GM12878 (cell line): Measurements from ENCODE around the gene TTC39A. TPM values are rescaled to one million over a fixed set of nuclear protein-coding genes. Genes with fewer than 3 reads are reported as not detected.

ENCODE experiments used
- ATAC-seq: fragments of 200-7000 bp; cut with Tn5 transposase; 3 replicates; pipeline ENCODE4 v1.9.1; 2020; ENCODE audit warnings: mild to moderate bottlenecking, moderate library complexity
- BruUV-seq: library from RNA; stranded (reverse); fragments of 400-500 nt; replicated peaks from 2 replicates; lab custom pipeline; 2021; lab: Mats Ljungman, UMichigan
- CTCF ChIA-PET: fragments of 300-600 bp; sonication (Branson Sonifier 250); formaldehyde crosslinking; extraction: SDS; loops from one replicate; lab custom pipeline; 2021; ENCODE audit warnings: inconsistent platforms; lab: Yijun Ruan, JAX
- POLR2A ChIA-PET: fragments of 350-600 bp; formaldehyde crosslinking; extraction: SDS; loops from one replicate; lab custom pipeline; 2021; ENCODE audit warnings: inconsistent platforms; lab: Charles Lee
- RAD21 ChIA-PET: fragments of 300-600 bp; sonication (Branson Sonifier 250); formaldehyde crosslinking; loops from one replicate; lab custom pipeline; 2023; ENCODE audit warnings: antibody characterized with exemption; ENCODE audit not compliant: unreplicated experiment; lab: Charles Lee
- SMC1A ChIA-PET: fragments of 300-600 bp; sonication (Branson Sonifier 250); formaldehyde crosslinking; loops from one replicate; lab custom pipeline; 2023; ENCODE audit not compliant: unreplicated experiment, uncharacterized antibody; lab: Charles Lee
- DNase-seq: peaks from one replicate; pipeline ENCODE4 v3.0.0-alpha.2; 2011; ENCODE audit warnings: low read depth, low spot score
- FAIRE-seq: peaks from 3 replicates; lab custom pipeline; 2011; peaks lifted over from hg19 to GRCh38; lab: Jason Lieb, UNC
- H2AFZ ChIP-seq: 2 replicates; pipeline ENCODE4 v1.6.0; 2011; ENCODE audit warnings: low read depth, low read length, control low read depth; ENCODE audit not compliant: control insufficient read depth
- H3K27ac ChIP-seq: 2 replicates; pipeline ENCODE4 v1.5.1; 2011; ENCODE audit warnings: control low read depth; ENCODE audit not compliant: control insufficient read depth, insufficient read depth
- H3K27me3 ChIP-seq, 2 experiments: replicated peaks in 1 of 2; 2 replicates each; pipeline versions ENCODE4 v1.6.0 to v1.6.1; 2011; ENCODE audit warnings: low read length in 1 of 2; ENCODE audit not compliant: control insufficient read depth in 2 of 2, insufficient read depth in 2 of 2
- H3K36me3 ChIP-seq, 2 experiments: 2 replicates each; pipeline ENCODE4 v1.5.1; 2011; ENCODE audit warnings: low read length in 1 of 2; ENCODE audit not compliant: control insufficient read depth in 2 of 2, insufficient read depth in 2 of 2
- H3K4me1 ChIP-seq: 2 replicates; pipeline ENCODE4 v1.6.1; 2011; ENCODE audit warnings: mild to moderate bottlenecking, low read length, moderate library complexity, mixed read lengths; ENCODE audit not compliant: control insufficient read depth, insufficient read depth
- H3K4me2 ChIP-seq: 2 replicates; pipeline ENCODE4 v1.6.0; 2011; ENCODE audit warnings: control low read depth; ENCODE audit not compliant: control insufficient read depth, insufficient read depth
- H3K4me3 ChIP-seq: fragments of 200-600 bp; sonication (generic); 2 replicates; pipeline ENCODE4 v1.5.1; 2016
- H3K79me2 ChIP-seq: 2 replicates; pipeline ENCODE4 v1.6.0; 2011; ENCODE audit warnings: low read length; ENCODE audit not compliant: control insufficient read depth, insufficient read depth
- H3K9ac ChIP-seq: 2 replicates; pipeline ENCODE4 v1.8.0; 2011; ENCODE audit warnings: low read length, control low read depth, mixed read lengths; ENCODE audit not compliant: control insufficient read depth, insufficient read depth
- H3K9me3 ChIP-seq: replicated peaks from 3 replicates; pipeline ENCODE4 v1.5.1; 2011; ENCODE audit warnings: mild to moderate bottlenecking, low read length; ENCODE audit not compliant: control insufficient read depth, insufficient read depth
- H4K20me1 ChIP-seq: 2 replicates; pipeline ENCODE4 v1.6.0; 2011; ENCODE audit not compliant: control insufficient read depth, insufficient read depth
- CBX3 ChIP-seq: fragments of 200-600 bp; sonication (generic); IDR thresholded peaks from 2 replicates; pipeline ENCODE4 v1.6.1; 2016; ENCODE audit warnings: low read depth, borderline replicate concordance
- CHD4 ChIP-seq: fragments of 200-600 bp; sonication (generic); IDR thresholded peaks from 2 replicates; pipeline ENCODE4 v1.6.1; 2016; ENCODE audit warnings: mild to moderate bottlenecking
- IKZF1 ChIP-seq: fragments of 450-650 bp; conservative IDR thresholded peaks from 2 replicates; pipeline ENCODE4 v1.6.1; 2017; ENCODE audit warnings: antibody characterized with exemption, mild to moderate bottlenecking
- MEF2B ChIP-seq: fragments of 450-650 bp; IDR thresholded peaks from 2 replicates; pipeline ENCODE4 v1.6.1; 2018; ENCODE audit warnings: mild to moderate bottlenecking, moderate library complexity; ENCODE audit not compliant: partially characterized antibody, poor library complexity, severe bottlenecking
- NR2F1 ChIP-seq: fragments of 450-650 bp; conservative IDR thresholded peaks from 2 replicates; pipeline ENCODE4 v1.6.1; 2017; ENCODE audit warnings: mild to moderate bottlenecking
- POLR2AphosphoS2 ChIP-seq: IDR thresholded peaks from 2 replicates; pipeline ENCODE4 v1.6.1; 2011; ENCODE audit warnings: low read depth, mild to moderate bottlenecking, low read length, improper control_type of control experiment, moderate library complexity
- POLR2AphosphoS5 ChIP-seq: IDR thresholded peaks from 2 replicates; pipeline ENCODE4 v1.6.1; 2011; ENCODE audit warnings: mild to moderate bottlenecking, low read length, inconsistent platforms
- SMAD1 ChIP-seq: fragments of 450-650 bp; IDR thresholded peaks from 2 replicates; pipeline ENCODE4 v1.6.1; 2018; ENCODE audit warnings: mild to moderate bottlenecking, low read depth; ENCODE audit not compliant: partially characterized antibody
- SREBF1 ChIP-seq: IDR thresholded peaks from 2 replicates; pipeline ENCODE4 v1.6.1; 2012; ENCODE audit warnings: mild to moderate bottlenecking, low read length
- SREBF2 ChIP-seq: IDR thresholded peaks from 2 replicates; pipeline ENCODE4 v1.6.1; 2012; ENCODE audit warnings: mild to moderate bottlenecking, low read length
- ZBED1 ChIP-seq: IDR thresholded peaks from 2 replicates; pipeline ENCODE4 v1.6.1; 2016; ENCODE audit warnings: borderline replicate concordance
- WGBS: methylation state at CpG from one replicate; pipeline ENCODE4 v1.1.6; 2016; ENCODE audit warnings: low lambda C conversion rate; ENCODE audit not compliant: insufficient replicate concordance, insufficient coverage; ENCODE audit errors: missing lambda C conversion rate; 5-methylcytosine and 5-hydroxymethylcytosine counted together
- in situ Hi-C: fragments of 300-500 bp; cut with MboI; formaldehyde crosslinking; loops from 9 replicates; pipeline ENCODE4 v1.14.3; 2018; ENCODE audit warnings: mixed read lengths
- intact Hi-C: fragments of 100-400 bp; cut with micrococcal nuclease; formaldehyde crosslinking; loops from one replicate; pipeline ENCODE4 v1.14.2; 2022; ENCODE audit not compliant: unreplicated experiment
- polyA plus RNA-seq, 11 experiments: library from polyadenylated mRNA; depleted of rRNA in 4 of 11; unstranded in 6 of 11; stranded (reverse) in 5 of 11; fragments of >200 nt; fragmentation: Nextera tagmentation in 4 of 11; fragmentation: Illumina TruSeq in 1 of 11; extraction: Ambion mirVana in 4 of 11; extraction: Trizol in 1 of 11; gene quantifications; 1 replicate in 1 of 11; 2 replicates in 10 of 11; pipeline versions ENCODE4 v1.2.1 to v1.2.3, GENCODE V29; 2011 to 2016; ENCODE audit warnings: inconsistent platforms in 2 of 11, missing spikeins in 2 of 11, low read depth in 1 of 11
- total RNA-seq, 4 experiments: library from RNA; depleted of rRNA in 3 of 4; stranded (reverse); fragments of >200 nt in 3 of 4; fragmentation: Illumina TruSeq in 1 of 4; extraction: Trizol in 1 of 4; gene quantifications; 2 replicates each; pipeline versions ENCODE4 v1.2.1 to v1.2.3, GENCODE V29; 2013 to 2021
- TF ChIP-seq, protein P1 (sequence below): IDR thresholded peaks from 2 replicates; pipeline ENCODE4 v1.6.1; 2012; ENCODE audit warnings: mild to moderate bottlenecking, low read depth, low read length
- TF ChIP-seq, protein P2 (sequence below): IDR thresholded peaks from 2 replicates; pipeline ENCODE4 v1.6.1; 2012; ENCODE audit warnings: low read depth, low read length, improper control_type of control experiment

The TTC39A gene
- total and polyA plus RNA-seq, 10 of the 15 experiments (the other 5 are each of a cell fraction or from before 2014, with no cell fraction given), result 0.18 to 3.0 (median 1.2) TPM

DNA sequence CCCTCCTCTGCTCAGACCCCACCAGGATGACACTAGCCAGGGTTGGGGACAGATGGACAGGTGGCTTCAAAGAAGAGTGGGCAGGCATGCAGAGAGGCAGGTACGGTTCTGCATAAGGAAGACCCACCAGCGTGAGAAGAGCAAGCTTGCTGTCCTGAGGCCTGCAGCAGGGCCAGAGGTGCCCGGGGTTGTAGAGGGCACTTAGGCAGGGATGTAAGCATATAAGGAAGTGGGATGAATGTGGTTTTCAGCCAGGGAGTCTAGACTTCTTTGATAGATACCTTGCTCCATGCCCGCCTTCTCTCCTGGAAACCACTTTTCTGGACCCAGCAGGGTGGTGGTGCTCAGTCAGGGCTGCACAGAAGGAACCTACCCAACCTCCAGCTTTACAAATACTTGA, 1.4 kb downstream of the TTC39A start (continued):
- TF ChIP-seq, protein P1, sequence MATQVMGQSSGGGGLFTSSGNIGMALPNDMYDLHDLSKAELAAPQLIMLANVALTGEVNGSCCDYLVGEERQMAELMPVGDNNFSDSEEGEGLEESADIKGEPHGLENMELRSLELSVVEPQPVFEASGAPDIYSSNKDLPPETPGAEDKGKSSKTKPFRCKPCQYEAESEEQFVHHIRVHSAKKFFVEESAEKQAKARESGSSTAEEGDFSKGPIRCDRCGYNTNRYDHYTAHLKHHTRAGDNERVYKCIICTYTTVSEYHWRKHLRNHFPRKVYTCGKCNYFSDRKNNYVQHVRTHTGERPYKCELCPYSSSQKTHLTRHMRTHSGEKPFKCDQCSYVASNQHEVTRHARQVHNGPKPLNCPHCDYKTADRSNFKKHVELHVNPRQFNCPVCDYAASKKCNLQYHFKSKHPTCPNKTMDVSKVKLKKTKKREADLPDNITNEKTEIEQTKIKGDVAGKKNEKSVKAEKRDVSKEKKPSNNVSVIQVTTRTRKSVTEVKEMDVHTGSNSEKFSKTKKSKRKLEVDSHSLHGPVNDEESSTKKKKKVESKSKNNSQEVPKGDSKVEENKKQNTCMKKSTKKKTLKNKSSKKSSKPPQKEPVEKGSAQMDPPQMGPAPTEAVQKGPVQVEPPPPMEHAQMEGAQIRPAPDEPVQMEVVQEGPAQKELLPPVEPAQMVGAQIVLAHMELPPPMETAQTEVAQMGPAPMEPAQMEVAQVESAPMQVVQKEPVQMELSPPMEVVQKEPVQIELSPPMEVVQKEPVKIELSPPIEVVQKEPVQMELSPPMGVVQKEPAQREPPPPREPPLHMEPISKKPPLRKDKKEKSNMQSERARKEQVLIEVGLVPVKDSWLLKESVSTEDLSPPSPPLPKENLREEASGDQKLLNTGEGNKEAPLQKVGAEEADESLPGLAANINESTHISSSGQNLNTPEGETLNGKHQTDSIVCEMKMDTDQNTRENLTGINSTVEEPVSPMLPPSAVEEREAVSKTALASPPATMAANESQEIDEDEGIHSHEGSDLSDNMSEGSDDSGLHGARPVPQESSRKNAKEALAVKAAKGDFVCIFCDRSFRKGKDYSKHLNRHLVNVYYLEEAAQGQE, result no peak
- TF ChIP-seq CHD4 (no peak), POLR2AphosphoS5 (no peak), CBX3 (no peak), SREBF2 (no peak), NR2F1 (no peak)

DNA sequence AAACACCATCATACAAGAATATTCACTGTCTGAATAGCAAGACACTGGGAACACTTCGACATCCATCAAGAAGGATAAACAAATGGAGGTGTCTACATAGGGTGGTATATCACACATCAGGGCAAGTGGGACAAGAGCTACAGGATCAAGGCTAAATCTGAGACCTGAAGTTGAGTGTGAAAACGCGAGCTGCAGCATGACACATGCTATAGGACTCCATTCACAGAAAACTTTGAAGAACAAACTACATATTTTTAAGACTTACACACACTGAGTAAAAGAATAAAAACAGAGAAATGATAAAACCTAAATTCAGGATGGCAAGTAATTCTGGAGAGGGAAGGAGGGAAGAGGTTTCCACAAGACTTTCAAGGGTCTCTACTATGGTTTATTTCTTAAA, 2.1 kb downstream of the TTC39A start:
- H3K4me3 ChIP-seq, result no peak overlapping the region

More for the DNA sequence above, 2.1 kb downstream of the TTC39A start:
- H4K20me1 ChIP-seq, result no peaks in the 10 kb centered on the region
- TF ChIP-seq MEF2B, result no peak
- no peak for TF ChIP-seq SREBF1
- TF ChIP-seq IKZF1, result no peak
- TF ChIP-seq SMAD1, result no peak
- no peak for TF ChIP-seq POLR2AphosphoS2
- no peak for TF ChIP-seq ZBED1
- TF ChIP-seq, protein P2, sequence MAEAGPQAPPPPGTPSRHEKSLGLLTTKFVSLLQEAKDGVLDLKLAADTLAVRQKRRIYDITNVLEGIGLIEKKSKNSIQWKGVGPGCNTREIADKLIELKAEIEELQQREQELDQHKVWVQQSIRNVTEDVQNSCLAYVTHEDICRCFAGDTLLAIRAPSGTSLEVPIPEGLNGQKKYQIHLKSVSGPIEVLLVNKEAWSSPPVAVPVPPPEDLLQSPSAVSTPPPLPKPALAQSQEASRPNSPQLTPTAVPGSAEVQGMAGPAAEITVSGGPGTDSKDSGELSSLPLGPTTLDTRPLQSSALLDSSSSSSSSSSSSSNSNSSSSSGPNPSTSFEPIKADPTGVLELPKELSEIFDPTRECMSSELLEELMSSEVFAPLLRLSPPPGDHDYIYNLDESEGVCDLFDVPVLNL, result no peak
- WGBS, result 64% methylated on average over 3 of the region's 3 CpGs
- no peaks in the 10 kb centered on the region for H3K9me3 ChIP-seq
- no peaks in the 10 kb centered on the region for H3K36me3 ChIP-seq
- RAD21 ChIA-PET, result no interaction called here
- no peak for FAIRE-seq
- peaks cover 9% of the 10 kb centered on the region for H3K4me1 ChIP-seq
- POLR2A ChIA-PET, result no interaction called here
- H3K79me2 ChIP-seq, result no peaks in the 10 kb centered on the region
- no peak overlapping the region for H3K27ac ChIP-seq
- in situ Hi-C loops (no loop called here), intact Hi-C loops (no loop called here)
- H3K9ac ChIP-seq, result no peak overlapping the region
- peaks cover 2 to 4% of the 10 kb centered on the region in 2 experiments; a peak in 3 of 4 replicates for H3K27me3 ChIP-seq
- DNase-seq, result no peak
- H3K4me2 ChIP-seq, result no peak overlapping the region
- H2AFZ ChIP-seq, result no peak overlapping the region
- CTCF ChIA-PET, result no interaction called here
- BruUV-seq, result no TSS peak
- ATAC-seq, result no peak
- SMC1A ChIA-PET, result no interaction called here
